GM21825 (cell line): ENCODE results near the gene TAOK3.
"Not testable (repeated sequence)": the region's sequence is repeated elsewhere in the genome, so short reads cannot be mapped to it uniquely, and the experiment has no call there.

ENCODE experiments used
- ATAC-seq: cut with Tn5 transposase; IDR thresholded peaks from one replicate; pipeline ENCODE4 v1.9.1; 2021; ENCODE audit warnings: mild to moderate bottlenecking, moderate library complexity; ENCODE audit not compliant: unreplicated experiment

TAOK3 gene

GRCh38 chr12:118307069-118307954 is 65.4 kb downstream of the TAOK3 start:
- peak; percentile 46 for ATAC-seq

- no peak for ATAC-seq
These were observed 68.6 kb downstream of the TAOK3 start for GRCh38 chr12:118304093-118304492.

- ATAC-seq = no peak
These were observed 70.7 kb downstream of the TAOK3 start for GRCh38 chr12:118302053-118302452.

GRCh38 chr12:118299791-118300460 is 72.8 kb downstream of the TAOK3 start:
- ATAC-seq = no peak

GRCh38 chr12:118297284-118297683 is 75.4 kb downstream of the TAOK3 start:
- no peak for ATAC-seq

DNA sequence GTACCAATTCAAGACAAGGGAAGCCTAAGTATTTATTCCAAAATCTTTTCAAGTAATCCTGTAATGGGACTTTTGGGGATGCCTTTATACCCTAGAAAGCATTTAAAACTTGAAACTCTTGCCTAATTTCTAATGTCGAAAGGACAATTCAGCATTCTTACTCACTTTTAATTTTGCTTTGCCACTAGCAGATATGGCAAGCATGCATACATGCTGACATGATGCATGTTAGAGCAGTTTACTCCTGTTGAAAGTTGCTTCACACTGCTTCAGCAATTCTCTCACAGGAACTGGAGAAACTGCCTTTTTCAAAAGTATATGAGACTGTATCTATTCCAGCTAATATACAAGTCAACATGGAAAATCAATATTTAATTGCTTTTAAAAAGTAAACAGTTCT is 79.9 kb downstream of the TAOK3 start:
- no peak for ATAC-seq

DNA sequence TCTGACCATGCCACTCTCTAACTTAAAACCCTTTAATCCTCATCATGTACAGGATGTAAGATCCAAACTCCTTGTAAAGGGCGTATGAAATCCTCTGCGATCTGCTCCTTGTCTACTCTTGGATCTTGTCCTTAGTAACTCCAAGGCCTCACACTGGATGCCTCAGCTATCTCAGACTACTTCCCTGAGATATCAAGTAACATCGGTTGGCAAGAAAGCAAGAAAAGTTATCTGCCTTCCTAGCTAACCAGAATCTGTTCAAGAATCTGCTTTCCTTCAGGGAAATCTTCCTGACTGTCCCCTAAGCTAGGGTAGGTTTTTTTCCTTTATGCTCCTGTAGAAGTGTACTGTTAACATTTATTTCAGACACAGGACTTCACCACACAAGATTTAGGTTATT is 82.6 kb downstream of the TAOK3 start:
- no peak for ATAC-seq

GRCh38 chr12:118288174-118288573 is 84.5 kb downstream of the TAOK3 start:
- ATAC-seq = no peak

DNA sequence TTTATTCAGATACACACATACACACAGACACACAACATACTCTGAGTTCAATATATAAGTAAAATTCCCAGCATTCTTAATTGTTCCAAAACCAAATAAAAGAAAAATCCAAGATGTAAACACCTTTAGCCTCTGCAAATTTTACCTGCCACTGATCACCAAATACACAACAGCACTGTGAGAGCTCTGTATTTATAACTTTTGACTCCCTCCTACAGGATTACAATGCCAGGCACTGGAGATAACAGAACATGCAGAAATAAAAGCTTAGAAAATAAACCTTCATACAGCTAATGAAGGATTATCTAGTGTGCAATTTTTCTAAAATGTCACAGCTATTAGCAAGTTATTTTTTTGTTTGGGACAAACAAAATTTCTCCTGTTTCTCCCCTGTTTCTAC is 85.0 kb downstream of the TAOK3 start:
- no peak for ATAC-seq

GRCh38 chr12:118282767-118283166 is 89.9 kb downstream of the TAOK3 start:
- no peak for ATAC-seq

DNA sequence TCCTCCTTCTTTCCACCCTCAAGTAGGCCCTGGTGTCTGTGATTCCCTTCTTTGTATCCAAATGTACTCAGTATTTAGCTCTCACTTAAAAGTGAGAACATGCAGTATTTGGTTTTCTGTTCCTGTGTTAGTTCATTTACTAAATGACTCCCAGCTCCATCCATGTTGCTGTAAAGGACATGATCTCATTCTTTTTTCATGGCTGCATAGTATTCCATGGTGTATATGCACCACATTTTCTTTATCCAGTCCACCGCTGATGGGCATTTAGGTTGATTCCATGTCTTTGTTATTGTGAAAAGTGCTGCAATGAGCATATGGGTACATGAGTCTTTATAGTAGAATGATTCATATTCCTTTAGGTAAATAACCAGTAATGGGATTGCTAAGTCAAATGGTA is 94.4 kb downstream of the TAOK3 start:
- not testable (repeated sequence) for ATAC-seq

DNA sequence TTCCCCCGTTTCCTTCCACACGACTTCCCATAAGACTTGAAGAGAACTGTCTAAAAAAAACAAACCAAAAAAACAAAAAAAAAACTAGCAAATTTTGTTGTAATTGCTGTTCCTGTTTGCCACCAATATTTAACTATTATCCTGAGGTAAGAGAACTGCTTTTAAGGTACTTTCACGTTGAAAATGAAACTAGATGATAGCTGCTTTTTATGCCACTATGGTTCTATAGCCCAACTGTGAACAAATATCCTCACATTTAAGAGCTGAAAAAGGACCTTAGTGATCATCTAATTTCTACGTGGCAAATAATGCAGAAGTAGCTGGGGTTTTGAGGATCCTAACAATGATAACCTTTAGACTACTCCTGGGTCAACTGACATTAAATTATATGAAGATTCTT is 98.6 kb downstream of the TAOK3 start:
- no peak for ATAC-seq

GRCh38 chr12:118271770-118272417 is 100.8 kb downstream of the TAOK3 start:
- ATAC-seq = no peak

DNA sequence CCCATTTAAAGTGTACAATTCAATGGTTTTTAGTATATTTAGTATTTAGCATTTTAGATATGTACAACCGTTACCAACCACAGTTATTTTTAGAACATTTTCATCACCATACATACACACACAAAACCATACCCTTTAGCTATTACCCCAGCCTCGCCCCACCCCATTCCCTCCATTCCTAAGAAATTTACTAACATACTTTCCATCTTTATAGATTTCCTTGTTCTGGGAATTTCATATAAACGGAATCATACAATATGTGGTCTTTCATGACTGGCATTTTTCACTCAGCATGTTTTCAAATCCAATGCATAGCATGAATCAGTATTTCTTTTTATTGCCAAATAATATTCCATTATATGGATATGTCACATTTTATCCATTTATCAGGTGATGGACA is 101.5 kb downstream of the TAOK3 start:
- no peak for ATAC-seq

- no peak for ATAC-seq
These were observed 102.9 kb downstream of the TAOK3 start for GRCh38 chr12:118269806-118270205.

DNA sequence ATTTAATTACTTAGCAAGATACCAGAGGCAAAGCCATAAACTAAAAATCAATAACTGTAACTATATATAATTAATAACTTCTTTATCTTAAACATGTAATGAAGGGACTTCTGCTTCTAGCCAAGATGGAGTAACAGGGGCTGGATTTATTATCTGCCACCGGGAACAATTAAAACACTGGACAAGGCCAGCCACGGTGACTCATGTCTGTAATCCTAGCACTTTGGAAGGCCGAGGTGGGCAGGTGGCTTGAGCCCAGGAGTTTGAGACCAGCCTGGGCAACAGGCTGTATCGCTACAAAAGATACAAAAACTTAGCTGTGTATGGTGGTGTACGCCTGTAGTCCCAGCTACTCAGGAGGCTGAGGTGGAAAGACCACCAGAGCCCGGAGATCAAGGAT is 113.6 kb downstream of the TAOK3 start:
- ATAC-seq = no peak

DNA sequence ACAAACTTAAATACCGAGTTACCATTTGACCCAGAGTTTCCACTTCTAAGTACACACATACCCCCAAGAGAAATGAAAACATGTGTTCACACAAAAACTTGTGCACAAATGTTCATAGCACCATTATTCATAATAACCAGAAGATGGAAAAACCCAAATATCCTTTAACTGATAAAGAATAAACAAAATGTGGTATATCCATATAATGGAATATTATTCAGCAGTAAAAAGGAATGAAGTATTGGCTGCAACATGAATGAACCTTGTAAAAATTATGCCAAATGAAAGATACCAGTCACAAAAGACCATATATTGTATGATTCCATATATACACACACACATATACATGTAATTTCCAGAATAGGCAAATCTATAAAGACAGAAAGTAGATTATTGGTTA is 116.4 kb downstream of the TAOK3 start:
- no peak for ATAC-seq

DNA sequence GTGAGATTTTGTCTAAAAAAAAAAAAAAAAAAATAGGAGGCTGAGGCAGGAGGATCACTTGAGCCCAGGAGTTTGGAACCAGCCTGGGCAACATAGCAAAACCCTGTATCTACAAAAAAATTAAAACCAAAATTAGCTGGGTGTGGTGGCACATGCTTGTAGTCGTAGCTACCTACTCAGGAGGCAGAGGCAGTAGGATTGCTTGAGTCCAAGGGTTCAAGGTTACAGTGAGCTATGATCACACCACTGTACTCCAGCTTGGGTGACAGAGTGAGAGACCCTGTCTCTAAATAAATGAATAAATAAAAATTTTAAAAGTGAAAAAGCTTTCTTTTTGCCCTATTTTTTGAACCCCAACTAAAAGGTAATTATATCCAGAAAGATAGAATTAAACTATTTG is 123.2 kb downstream of the TAOK3 start:
- no peak for ATAC-seq

- ATAC-seq = not testable (repeated sequence)
These were observed 126.8 kb downstream of the TAOK3 start for GRCh38 chr12:118245886-118246285.

DNA sequence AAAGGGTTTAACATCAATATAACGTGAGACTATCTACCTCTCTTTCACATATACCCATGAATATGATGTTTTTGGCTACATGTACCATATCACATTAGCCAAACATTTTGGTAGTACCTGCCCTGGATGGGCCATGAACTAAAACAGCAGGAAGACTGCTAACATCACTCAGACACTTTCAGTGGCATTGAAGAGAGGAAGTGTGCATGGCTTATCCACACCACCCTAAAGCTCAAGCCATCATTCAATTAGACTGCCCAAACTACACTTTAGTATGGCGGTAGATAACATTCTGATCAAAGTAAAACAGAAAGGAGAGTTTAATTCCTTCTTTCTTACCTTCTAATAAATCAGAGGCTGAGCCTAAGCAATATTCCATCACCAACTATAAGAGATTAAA is 133.8 kb downstream of the TAOK3 start:
- ATAC-seq = no peak

DNA sequence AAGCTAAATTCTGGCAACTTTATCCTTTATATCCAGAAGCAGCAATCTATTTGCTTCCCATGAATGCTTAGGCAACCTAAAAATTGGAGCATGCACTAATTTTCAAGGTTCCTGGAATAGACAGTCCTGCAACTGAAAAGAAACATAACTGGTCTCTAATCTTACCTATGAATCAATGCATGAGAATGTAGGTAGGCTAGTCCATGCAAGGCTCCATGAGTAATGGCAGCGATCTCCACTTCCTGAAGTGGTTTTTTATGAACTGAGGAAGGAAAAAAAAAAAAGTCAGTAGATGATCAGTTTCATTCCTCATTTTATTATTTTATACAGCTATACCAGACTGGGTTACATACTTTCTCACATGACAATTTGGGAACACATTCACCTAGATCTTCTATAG is 134.8 kb downstream of the TAOK3 start:
- ATAC-seq = no peak
